B cell (primary cell): ENCODE results near the gene MRAP2. TPM values are rescaled to one million over a fixed set of nuclear protein-coding genes. Genes with fewer than 3 reads are reported as not detected.

Source experiments
- ATAC-seq: fragments of 200-7000 bp; cut with Tn5 transposase; one replicate; pipeline ENCODE4 v1.10.0; 2021; ENCODE audit warnings: low read depth, mild to moderate bottlenecking, moderate number of reproducible peaks, moderate library complexity
- CTCF ChIA-PET: fragments of 350-600 bp; sonication (Branson Sonifier 250); formaldehyde crosslinking; loops from one replicate; lab custom pipeline; 2021; ENCODE audit warnings: antibody characterized with exemption, inconsistent platforms; lab: Charles Lee
- POLR2A ChIA-PET: fragments of 350-600 bp; sonication (Branson Sonifier 250); formaldehyde crosslinking; loops from one replicate; lab custom pipeline; 2021; ENCODE audit warnings: antibody characterized with exemption; lab: Charles Lee
- DNase-seq: peaks from one replicate; pipeline ENCODE4 v3.0.0; 2013
- H2AFZ ChIP-seq: 2 replicates; pipeline ENCODE4 v1.6.1; 2012; ENCODE audit warnings: mild to moderate bottlenecking, low read depth, low read length; ENCODE audit not compliant: insufficient read depth, poor library complexity, severe bottlenecking
- H3K27ac ChIP-seq, 2 donors: 1 replicate in 1 of 2; 2 replicates in 1 of 2; pipeline ENCODE4 v1.5.1; 2012 to 2013; ENCODE audit warnings: low read length in 2 of 2, mild to moderate bottlenecking in 2 of 2, moderate library complexity in 1 of 2
- H3K27me3 ChIP-seq, 4 experiments: fragments of 200-600 bp in 1 of 4; sonication (generic) in 1 of 4; replicated peaks in 1 of 4; 1 replicate in 2 of 4; 2 replicates in 2 of 4; pipeline versions ENCODE4 v1.6.1 to v1.7.0; 2013 to 2016; ENCODE audit warnings: low read length in 3 of 4, mild to moderate bottlenecking in 2 of 4, mixed read lengths in 1 of 4, moderate library complexity in 1 of 4; ENCODE audit not compliant: insufficient read depth in 4 of 4, control insufficient read depth in 3 of 4; ENCODE audit errors: control extremely low read depth in 1 of 4
- H3K36me3 ChIP-seq, 2 experiments: replicated peaks in 1 of 2; 1 replicate in 1 of 2; 2 replicates in 1 of 2; pipeline versions ENCODE4 v1.6.1 to v1.7.1; 2013; ENCODE audit warnings: low read length in 1 of 2; ENCODE audit not compliant: insufficient read depth in 2 of 2, control insufficient read depth in 1 of 2; ENCODE audit errors: control extremely low read depth in 1 of 2, extremely low read depth in 1 of 2
- H3K4me1 ChIP-seq, 2 donors: fragments of 200-600 bp in 1 of 2; sonication (generic) in 1 of 2; 1 replicate in 1 of 2; 2 replicates in 1 of 2; pipeline versions ENCODE4 v1.5.1 to v1.6.1; 2013 to 2017; ENCODE audit warnings: low read length in 2 of 2; ENCODE audit not compliant: control insufficient read depth in 2 of 2, insufficient read depth in 2 of 2
- H3K4me2 ChIP-seq: replicated peaks from 2 replicates; pipeline ENCODE3; 2012; ENCODE audit warnings: mild to moderate bottlenecking, low read depth, low read length; ENCODE audit not compliant: poor library complexity, severe bottlenecking
- H3K4me3 ChIP-seq, 5 experiments: fragments of 200-600 bp in 1 of 5; sonication (generic) in 1 of 5; 1 replicate in 3 of 5; 2 replicates in 2 of 5; pipeline versions ENCODE4 v1.5.1 to v1.7.0; 2011 to 2016; ENCODE audit warnings: low read length in 4 of 5, mild to moderate bottlenecking in 4 of 5, low read depth in 2 of 5, control low read depth in 1 of 5, moderate library complexity in 1 of 5; ENCODE audit not compliant: insufficient read depth in 1 of 5; ENCODE audit errors: control extremely low read depth in 1 of 5, extremely low read depth in 1 of 5
- H3K79me2 ChIP-seq: fragments of 200-600 bp; sonication (generic); one replicate; pipeline ENCODE4 v1.6.0; 2016; ENCODE audit warnings: low read length; ENCODE audit not compliant: control insufficient read depth, insufficient read depth
- H3K9ac ChIP-seq: fragments of 200-600 bp; sonication (generic); 2 replicates; pipeline ENCODE4 v1.6.1; 2017; ENCODE audit warnings: mild to moderate bottlenecking, low read length, moderate library complexity
- H3K9me3 ChIP-seq, 3 donors: one replicate each; pipeline versions ENCODE4 v1.6.1 to v1.7.1; 2013; ENCODE audit warnings: low read length in 2 of 3; ENCODE audit not compliant: control insufficient read depth in 2 of 3, insufficient read depth in 1 of 3; ENCODE audit errors: control extremely low read depth in 1 of 3
- H4K20me1 ChIP-seq: 2 replicates; pipeline ENCODE4 v1.6.0; 2012; ENCODE audit warnings: mild to moderate bottlenecking, low read length; ENCODE audit not compliant: insufficient read depth, control insufficient read depth, poor library complexity, severe bottlenecking
- H3K27ac Mint-ChIP-seq: one replicate; pipeline ENCODE4 v1.8.0; 2021; ENCODE audit warnings: mixed read lengths
- H3K27me3 Mint-ChIP-seq: one replicate; pipeline ENCODE4 v1.8.0; 2021; ENCODE audit warnings: mixed read lengths
- H3K4me1 Mint-ChIP-seq: one replicate; pipeline ENCODE4 v1.8.0; 2021; ENCODE audit warnings: mixed read lengths
- H3K4me3 Mint-ChIP-seq: one replicate; pipeline ENCODE4 v1.8.0; 2021; ENCODE audit warnings: mixed read lengths
- H3K9me3 Mint-ChIP-seq: one replicate; pipeline ENCODE4 v1.8.0; 2022; ENCODE audit warnings: mixed read lengths; ENCODE audit not compliant: insufficient read depth
- CTCF ChIP-seq: fragments of 200-600 bp; IDR thresholded peaks from one replicate; pipeline ENCODE4 v1.8.0; 2022; ENCODE audit warnings: antibody characterized with exemption, mild to moderate bottlenecking
- EZH2 ChIP-seq: IDR thresholded peaks from 2 replicates; pipeline ENCODE4 v1.6.1; 2012; ENCODE audit warnings: borderline replicate concordance, low read depth, mild to moderate bottlenecking, moderate library complexity, low read length; ENCODE audit not compliant: insufficient read depth, poor library complexity, severe bottlenecking
- WGBS: methylation state at CpG from one replicate; pipeline ENCODE4 v1.1.5; 2013; ENCODE audit warnings: missing lambda C conversion rate; ENCODE audit not compliant: insufficient coverage; 5-methylcytosine and 5-hydroxymethylcytosine counted together
- intact Hi-C: fragments of 100-400 bp; cut with micrococcal nuclease; formaldehyde crosslinking; loops from one replicate; pipeline ENCODE4 v1.10.0; 2022
- polyA plus RNA-seq: library from polyadenylated mRNA; depleted of rRNA; stranded (reverse); fragments of >200 nt; gene quantifications from 2 replicates; pipeline ENCODE4 v1.2.3, GENCODE V29; 2012
- total RNA-seq, 2 donors: library from RNA; stranded (reverse); fragments of 120-200 nt in 1 of 2; gene quantifications; 1 replicate in 1 of 2; 2 replicates in 1 of 2; pipeline versions ENCODE4 v1.2.3 to v1.2.4, GENCODE V29; 2013 to 2022

MRAP2 gene
- total and polyA plus RNA-seq, 2 donors (not counting 1 experiment from before 2014, with no cell fraction given) = not detected

- Histone ChIP-seq H3K4me3 (no peak overlapping the region), H3K4me1 (no peaks in the 10 kb centered on the region), H3K4me2 (no peak overlapping the region), H2AFZ (no peak overlapping the region), H3K27ac (no peak overlapping the region), H3K9ac (no peak overlapping the region), H3K9me3 (peaks cover 0 to 14% (median 0%) of the 10 kb centered on the region in 3 donors), H3K79me2 (no peaks in the 10 kb centered on the region), H3K27me3 (no peaks in the 10 kb centered on the region), H3K36me3 (peaks cover 5 to 13% of the 10 kb centered on the region in 2 experiments), H4K20me1 (no peaks in the 10 kb centered on the region)
- ChIA-PET POLR2A (no interaction called here), CTCF (no interaction called here)
- no peak for ATAC-seq
- no peak overlapping the region for H3K4me3 Mint-ChIP-seq
- no peaks in the 10 kb centered on the region for H3K4me1 Mint-ChIP-seq
- TF ChIP-seq EZH2 (no peak), CTCF (no peak)
- no peak overlapping the region for H3K27ac Mint-ChIP-seq
- intact Hi-C loops = no loop called here
- no peaks in the 10 kb centered on the region for H3K9me3 Mint-ChIP-seq
- no peak for DNase-seq
- WGBS = 100% methylated on average over 3 of the region's 5 CpGs
- H3K27me3 Mint-ChIP-seq = no peaks in the 10 kb centered on the region
Measured at GRCh38 chr6:84135291-84135690, 101.7 kb downstream of the MRAP2 start.

DNA sequence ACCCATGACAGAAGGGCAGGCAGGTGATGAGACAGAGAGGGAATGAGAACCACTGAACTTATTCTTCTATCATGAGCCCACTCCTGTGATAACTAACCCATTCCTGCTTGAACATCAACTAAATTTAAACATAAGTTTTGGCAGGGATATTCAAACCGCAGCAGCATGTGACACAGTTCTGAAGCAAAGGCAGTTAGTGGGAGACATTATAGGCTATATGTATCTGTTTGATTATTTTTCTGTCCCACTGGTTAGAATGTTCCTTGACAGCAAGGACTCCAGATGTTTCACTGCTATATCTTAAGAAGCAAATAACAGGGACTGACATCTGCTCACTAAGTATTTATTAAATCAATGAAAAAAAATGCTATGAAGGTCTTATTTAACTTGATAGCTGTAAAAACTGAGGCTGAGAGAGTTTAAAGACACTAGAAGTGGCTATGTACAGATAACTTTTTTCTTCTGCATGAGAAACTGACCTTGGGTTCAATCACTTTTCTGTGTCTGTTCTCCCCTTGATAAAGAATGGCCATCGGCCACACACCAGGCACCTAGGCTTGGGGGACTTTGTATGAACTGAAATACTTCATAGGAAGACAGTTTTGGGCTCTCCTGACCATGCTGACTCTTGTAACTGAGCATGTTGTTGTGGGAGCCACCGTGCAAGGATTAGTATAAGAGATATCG, 102.9 kb downstream of the MRAP2 start:
- no peak for ATAC-seq
- intact Hi-C loops = no loop called here
- H2AFZ ChIP-seq = no peak overlapping the region
- Mint-ChIP-seq H3K27ac (no peak overlapping the region), H3K9me3 (no peaks in the 10 kb centered on the region), H3K4me1 (no peaks in the 10 kb centered on the region), H3K4me3 (no peak overlapping the region), H3K27me3 (no peaks in the 10 kb centered on the region)
- POLR2A ChIA-PET = no interaction called here
- H3K9ac ChIP-seq = no peak overlapping the region
- 100% methylated on average over 2 of the region's 4 CpGs for WGBS
- no peaks in the 10 kb centered on the region for H4K20me1 ChIP-seq
- no peaks in the 10 kb centered on the region for H3K4me1 ChIP-seq
- H3K36me3 ChIP-seq = peaks cover 8 to 13% of the 10 kb centered on the region in 2 experiments
- no peak for TF ChIP-seq EZH2
- TF ChIP-seq CTCF = no peak
- H3K4me2 ChIP-seq = no peak overlapping the region
- no peak for DNase-seq
- H3K27me3 ChIP-seq = no peaks in the 10 kb centered on the region
- H3K27ac ChIP-seq = no peak overlapping the region
- no peak overlapping the region for H3K4me3 ChIP-seq
- CTCF ChIA-PET = no interaction called here
- H3K9me3 ChIP-seq = peaks cover 0 to 14% (median 0%) of the 10 kb centered on the region in 3 donors
- H3K79me2 ChIP-seq = no peaks in the 10 kb centered on the region
